Panc1 (cell line): Measurements from ENCODE around the gene KCNQ1. TPM values are rescaled to one million over a fixed set of nuclear protein-coding genes. Genes with fewer than 3 reads are reported as not detected.

ENCODE experiments used
- ATAC-seq: fragments of 200-7000 bp; cut with Tn5 transposase; 2 replicates; pipeline ENCODE4 v1.9.1; 2020; ENCODE audit warnings: mild to moderate bottlenecking, moderate library complexity
- BruUV-seq: library from RNA; stranded (reverse); fragments of 400-500 nt; replicated peaks from 2 replicates; lab custom pipeline; 2021; lab: Mats Ljungman, UMichigan
- CTCF ChIA-PET: fragments of 300-600 bp; sonication (Branson Sonifier 250); formaldehyde crosslinking; loops from one replicate; lab custom pipeline; 2022; ENCODE audit warnings: antibody characterized with exemption; lab: Charles Lee
- POLR2A ChIA-PET: fragments of 300-600 bp; sonication (Branson Sonifier 250); formaldehyde crosslinking; loops from one replicate; lab custom pipeline; 2022; ENCODE audit warnings: antibody characterized with exemption; lab: Charles Lee
- DNase-seq: peaks from one replicate; pipeline ENCODE4 v3.0.0-alpha.2; 2010; ENCODE audit warnings: low read depth, low spot score
- H3K27ac ChIP-seq: 2 replicates; pipeline ENCODE4 v1.5.1; 2011; ENCODE audit warnings: mild to moderate bottlenecking, low read length, inconsistent platforms
- H3K27me3 ChIP-seq: fragments of 200-500 bp; sonication (Bioruptor generic); 2 replicates; pipeline ENCODE4 v1.6.0; 2014; ENCODE audit warnings: low read length, inconsistent platforms; ENCODE audit not compliant: control insufficient read depth, insufficient read depth
- H3K36me3 ChIP-seq: fragments of 200-500 bp; sonication (Bioruptor generic); 2 replicates; pipeline ENCODE4 v1.5.1; 2014; ENCODE audit warnings: inconsistent platforms, mild to moderate bottlenecking, low read length, moderate library complexity; ENCODE audit not compliant: control insufficient read depth, insufficient read depth
- H3K4me1 ChIP-seq: 2 replicates; pipeline ENCODE4 v1.5.1; 2011; ENCODE audit warnings: inconsistent platforms, mild to moderate bottlenecking, low read length, moderate library complexity; ENCODE audit not compliant: control insufficient read depth, insufficient read depth
- H3K4me3 ChIP-seq, 2 experiments: 2 replicates each; pipeline ENCODE4 v1.5.1; 2011 to 2012; ENCODE audit warnings: low read depth in 2 of 2, low read length in 2 of 2, mild to moderate bottlenecking in 2 of 2, inconsistent platforms in 1 of 2, moderate library complexity in 1 of 2
- H3K9me3 ChIP-seq: fragments of 200-500 bp; sonication (Bioruptor generic); 2 replicates; pipeline ENCODE4 v1.5.1; 2014; ENCODE audit warnings: low read depth, mild to moderate bottlenecking, inconsistent platforms, low read length, moderate library complexity; ENCODE audit not compliant: control insufficient read depth, insufficient read depth
- POLR2AphosphoS5 ChIP-seq: IDR thresholded peaks from 2 replicates; pipeline ENCODE4 v1.6.1; 2012; ENCODE audit warnings: mild to moderate bottlenecking, low read depth, low read length, moderate library complexity
- REST ChIP-seq, 2 experiments: IDR thresholded peaks; 2 replicates each; pipeline ENCODE4 v1.6.1; 2011 to 2012; ENCODE audit warnings: low read depth in 2 of 2, control low read depth in 1 of 2, low read length in 1 of 2, mild to moderate bottlenecking in 1 of 2, moderate library complexity in 1 of 2; ENCODE audit not compliant: insufficient read depth in 1 of 2
- SIN3A ChIP-seq: IDR thresholded peaks from 2 replicates; pipeline ENCODE4 v1.6.1; 2012; ENCODE audit warnings: low read depth, mild to moderate bottlenecking, low read length, moderate library complexity, borderline replicate concordance; ENCODE audit not compliant: insufficient read depth
- TCF7L2 ChIP-seq: IDR thresholded peaks from 2 replicates; pipeline ENCODE4 v1.6.1; 2011; ENCODE audit warnings: mild to moderate bottlenecking, low read depth, low read length, inconsistent platforms
- in situ Hi-C: cut with HindIII; loops from 2 replicates; pipeline ENCODE4 v1.10.0; 2016; ENCODE audit warnings: low sequenced_read_pairs, low pct_unique_long_range_greater_than_20kb
- intact Hi-C: fragments of 100-400 bp; cut with micrococcal nuclease; formaldehyde crosslinking; loops from one replicate; pipeline ENCODE4 v1.10.0; 2022; ENCODE audit not compliant: unreplicated experiment
- total RNA-seq: library from RNA; stranded (reverse); gene quantifications from one replicate; pipeline ENCODE4 v1.2.1, GENCODE V29; 2021; ENCODE audit not compliant: unreplicated experiment
- TF ChIP-seq, protein P1 (sequence below): fragments of 450-650 bp; IDR thresholded peaks from 2 replicates; pipeline ENCODE4 v1.5.1; 2017; ENCODE audit warnings: mild to moderate bottlenecking

The KCNQ1 gene
- total RNA-seq, 1 experiment from 2014 or later = 1.0 TPM

DNA sequence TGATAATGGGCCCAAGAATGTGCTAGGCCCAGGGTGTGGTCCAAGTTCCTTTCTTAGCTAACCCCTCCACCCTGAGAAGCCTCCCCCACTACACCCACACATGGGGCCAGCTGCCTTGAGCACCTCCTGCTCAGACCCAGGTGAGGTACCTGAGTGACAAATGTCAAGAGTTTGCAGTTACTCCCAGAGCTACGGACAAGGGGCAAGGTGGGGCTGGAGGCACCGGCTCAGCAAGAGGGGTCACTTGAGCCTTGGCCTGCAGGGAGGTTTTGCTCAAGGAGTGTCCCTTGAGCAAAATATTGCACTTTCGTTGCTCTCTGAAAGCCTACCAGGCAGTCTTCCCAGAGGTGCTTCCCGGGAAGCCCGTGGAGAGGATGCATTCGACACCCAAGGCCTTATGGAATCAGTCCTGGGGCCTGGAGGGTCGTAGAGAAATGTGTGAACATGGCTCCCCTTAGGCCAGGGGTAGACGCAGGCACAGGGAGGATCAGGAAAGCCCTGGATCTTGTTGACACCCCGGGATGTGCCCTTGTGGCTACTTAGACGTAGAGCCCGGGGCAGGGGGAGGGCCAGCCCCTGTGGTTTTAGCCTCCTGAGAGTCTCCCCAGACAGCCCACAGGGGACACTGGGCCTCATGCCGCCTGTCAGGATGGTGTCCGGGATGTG, 114.2 kb downstream of the KCNQ1 start:
- no peaks in the 10 kb centered on the region for H3K9me3 ChIP-seq
- no peak overlapping the region for H3K27ac ChIP-seq
- no peaks in the 10 kb centered on the region for H3K4me1 ChIP-seq
- H3K27me3 ChIP-seq = no peaks in the 10 kb centered on the region
- no peak for DNase-seq
- no peak overlapping the region for H3K4me3 ChIP-seq
- in situ Hi-C loops = no loop called here
- POLR2A ChIA-PET = interaction anchor here (0.6 kb wide), 1 partner anchor 330 kb away, joined by 5 read pairs; no protein-coding TSS in a partner anchor
- intact Hi-C loops = no loop called here
- TF ChIP-seq REST (IDR thresholded peaks at IDR 0.05; ENCODE audit: insufficient read depth in 1 of 2, low read depth in 2 of 2, low read length in 1 of 2) (no peak), POLR2AphosphoS5 (no peak), SIN3A (no peak), TCF7L2 (no peak)
- TF ChIP-seq, protein P1, sequence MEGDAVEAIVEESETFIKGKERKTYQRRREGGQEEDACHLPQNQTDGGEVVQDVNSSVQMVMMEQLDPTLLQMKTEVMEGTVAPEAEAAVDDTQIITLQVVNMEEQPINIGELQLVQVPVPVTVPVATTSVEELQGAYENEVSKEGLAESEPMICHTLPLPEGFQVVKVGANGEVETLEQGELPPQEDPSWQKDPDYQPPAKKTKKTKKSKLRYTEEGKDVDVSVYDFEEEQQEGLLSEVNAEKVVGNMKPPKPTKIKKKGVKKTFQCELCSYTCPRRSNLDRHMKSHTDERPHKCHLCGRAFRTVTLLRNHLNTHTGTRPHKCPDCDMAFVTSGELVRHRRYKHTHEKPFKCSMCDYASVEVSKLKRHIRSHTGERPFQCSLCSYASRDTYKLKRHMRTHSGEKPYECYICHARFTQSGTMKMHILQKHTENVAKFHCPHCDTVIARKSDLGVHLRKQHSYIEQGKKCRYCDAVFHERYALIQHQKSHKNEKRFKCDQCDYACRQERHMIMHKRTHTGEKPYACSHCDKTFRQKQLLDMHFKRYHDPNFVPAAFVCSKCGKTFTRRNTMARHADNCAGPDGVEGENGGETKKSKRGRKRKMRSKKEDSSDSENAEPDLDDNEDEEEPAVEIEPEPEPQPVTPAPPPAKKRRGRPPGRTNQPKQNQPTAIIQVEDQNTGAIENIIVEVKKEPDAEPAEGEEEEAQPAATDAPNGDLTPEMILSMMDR = no peak
- CTCF ChIA-PET = interaction anchor here (0.6 kb wide), 1 partner anchor 348 kb away, joined by 5 read pairs; no protein-coding TSS in a partner anchor
- no TSS peak for BruUV-seq
- no peaks in the 10 kb centered on the region for H3K36me3 ChIP-seq
- peak; percentile 10; the same call in 1 of the 2 replicates for ATAC-seq

GRCh38 chr11:2559527-2560311, 114.9 kb downstream of the KCNQ1 start:
- intact Hi-C loops (no loop called here), in situ Hi-C loops (no loop called here)
- Histone ChIP-seq H3K27ac (no peak overlapping the region), H3K9me3 (no peaks in the 10 kb centered on the region), H3K4me3 (no peak overlapping the region), H3K36me3 (no peaks in the 10 kb centered on the region), H3K27me3 (no peaks in the 10 kb centered on the region), H3K4me1 (no peaks in the 10 kb centered on the region)
- BruUV-seq = no TSS peak
- POLR2A ChIA-PET = no interaction called here
- CTCF ChIA-PET = no interaction called here
- ATAC-seq = no peak
- TF ChIP-seq, protein P1 = no peak
- TF ChIP-seq POLR2AphosphoS5 = no peak
- no peak for TF ChIP-seq TCF7L2
- TF ChIP-seq SIN3A = no peak
- no peak for TF ChIP-seq REST (IDR thresholded peaks at IDR 0.05; ENCODE audit: insufficient read depth in 1 of 2, low read depth in 2 of 2, low read length in 1 of 2)
- DNase-seq = no peak
